Cardiac muscle cell (in vitro differentiated cells and primary cell): Measurements from ENCODE around the gene LIPA. TPM values are rescaled to one million over a fixed set of nuclear protein-coding genes. Genes with fewer than 3 reads are reported as not detected.

Experiments
- DNase-seq, 2 donors: peaks; one replicate each; pipeline versions ENCODE4 v3.0.0 to v3.0.0-alpha.2; 2010 to 2017; ENCODE audit warnings: low read depth in 1 of 2, low spot score in 1 of 2
- H3K27ac ChIP-seq: fragments of 200-600 bp; sonication (generic); 2 replicates; pipeline ENCODE4 v1.5.1; 2016
- H3K27me3 ChIP-seq: fragments of 200-600 bp; sonication (generic); 2 replicates; pipeline ENCODE4 v1.6.0; 2016; ENCODE audit warnings: control low read depth
- H3K36me3 ChIP-seq: fragments of 200-600 bp; sonication (generic); 2 replicates; pipeline ENCODE4 v1.5.1; 2016; ENCODE audit warnings: control low read depth
- H3K4me1 ChIP-seq: fragments of 200-600 bp; sonication (generic); 2 replicates; pipeline ENCODE4 v1.8.1; 2017; ENCODE audit warnings: low read depth, mild to moderate bottlenecking, mixed run types
- H3K4me3 ChIP-seq: fragments of 200-600 bp; sonication (generic); 2 replicates; pipeline ENCODE4 v1.5.1; 2016; ENCODE audit warnings: mild to moderate bottlenecking
- H3K9me3 ChIP-seq: fragments of 200-600 bp; sonication (generic); 2 replicates; pipeline ENCODE4 v1.5.1; 2017; ENCODE audit warnings: low read depth, mild to moderate bottlenecking, control low read depth
- polyA plus RNA-seq: library from polyadenylated mRNA; unstranded; fragments of >200 nt; fragmentation: Nextera tagmentation; extraction: Ambion mirVana; gene quantifications from 2 replicates; pipeline ENCODE4 v1.2.1, GENCODE V29; 2016
- total RNA-seq: library from RNA; depleted of rRNA; stranded (reverse); fragments of >200 nt; gene quantifications from 2 replicates; pipeline ENCODE4 v1.2.3, GENCODE V29; 2016
- TF ChIP-seq, protein P1 (sequence below): IDR thresholded peaks from 2 replicates; pipeline ENCODE4 v1.5.1; 2012; ENCODE audit warnings: low read depth, mild to moderate bottlenecking, low read length

LIPA gene
- total and polyA plus RNA-seq, 2 experiments from 2014 or later, result 6.8 to 12.3 TPM

DNA sequence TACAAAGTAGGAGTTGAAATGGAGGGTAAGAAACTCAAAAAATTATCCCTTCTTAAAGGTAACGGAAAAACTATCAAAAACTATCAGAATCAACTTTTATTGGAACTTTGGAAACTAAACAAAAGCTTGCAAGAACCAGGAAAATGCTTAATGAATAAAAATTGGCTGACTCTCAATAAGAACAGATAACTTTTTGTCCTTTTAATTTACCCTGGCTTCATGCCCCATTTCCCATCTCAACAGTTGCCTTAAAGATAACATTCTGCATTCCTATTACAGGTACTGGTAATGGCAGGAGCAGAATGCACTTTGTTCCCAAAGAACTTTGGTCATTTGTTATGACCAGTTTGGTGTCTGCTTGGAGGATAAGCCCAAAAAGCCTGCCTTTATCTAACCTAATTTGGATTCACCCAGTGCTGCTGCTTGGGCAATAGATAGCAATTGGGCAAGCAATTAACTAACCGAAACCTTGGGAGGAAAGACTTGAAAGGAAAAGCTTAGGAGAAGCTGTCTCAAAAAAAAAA is 62.3 kb downstream of the LIPA start:
- Histone ChIP-seq H3K27me3 (no peaks in the 10 kb centered on the region), H3K4me3 (no peak overlapping the region)
- TF ChIP-seq, protein P1, sequence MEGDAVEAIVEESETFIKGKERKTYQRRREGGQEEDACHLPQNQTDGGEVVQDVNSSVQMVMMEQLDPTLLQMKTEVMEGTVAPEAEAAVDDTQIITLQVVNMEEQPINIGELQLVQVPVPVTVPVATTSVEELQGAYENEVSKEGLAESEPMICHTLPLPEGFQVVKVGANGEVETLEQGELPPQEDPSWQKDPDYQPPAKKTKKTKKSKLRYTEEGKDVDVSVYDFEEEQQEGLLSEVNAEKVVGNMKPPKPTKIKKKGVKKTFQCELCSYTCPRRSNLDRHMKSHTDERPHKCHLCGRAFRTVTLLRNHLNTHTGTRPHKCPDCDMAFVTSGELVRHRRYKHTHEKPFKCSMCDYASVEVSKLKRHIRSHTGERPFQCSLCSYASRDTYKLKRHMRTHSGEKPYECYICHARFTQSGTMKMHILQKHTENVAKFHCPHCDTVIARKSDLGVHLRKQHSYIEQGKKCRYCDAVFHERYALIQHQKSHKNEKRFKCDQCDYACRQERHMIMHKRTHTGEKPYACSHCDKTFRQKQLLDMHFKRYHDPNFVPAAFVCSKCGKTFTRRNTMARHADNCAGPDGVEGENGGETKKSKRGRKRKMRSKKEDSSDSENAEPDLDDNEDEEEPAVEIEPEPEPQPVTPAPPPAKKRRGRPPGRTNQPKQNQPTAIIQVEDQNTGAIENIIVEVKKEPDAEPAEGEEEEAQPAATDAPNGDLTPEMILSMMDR, result no peak

DNA sequence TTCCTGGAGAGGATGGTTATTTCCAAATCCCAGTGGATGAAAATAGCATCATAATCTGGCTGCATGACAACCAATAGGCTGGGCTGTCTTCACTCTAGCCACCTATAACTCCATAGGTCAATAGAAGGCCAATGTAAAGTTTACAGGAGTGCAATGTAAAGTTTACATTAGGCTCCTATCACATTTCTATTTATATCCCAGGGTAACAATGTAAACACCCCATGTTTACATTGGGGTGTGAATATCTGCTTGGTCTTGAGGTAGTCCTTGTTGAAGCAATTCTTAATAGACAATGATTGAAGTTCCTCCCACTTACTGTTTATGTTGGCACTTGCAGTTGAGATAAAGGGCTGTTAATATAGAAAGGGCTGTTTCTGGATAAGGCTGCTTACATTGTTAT is 65.9 kb downstream of the LIPA start:
- Histone ChIP-seq H3K27ac (no peak overlapping the region), H3K4me1 (no peaks in the 10 kb centered on the region), H3K4me3 (no peak overlapping the region), H3K9me3 (no peaks in the 10 kb centered on the region), H3K36me3 (no peaks in the 10 kb centered on the region), H3K27me3 (no peaks in the 10 kb centered on the region)
- TF ChIP-seq, protein P1, result no peak
- no peak for DNase-seq

More for the DNA sequence above, 62.3 kb downstream of the LIPA start:
- no peak overlapping the region for H3K27ac ChIP-seq
- no peak for DNase-seq
- H3K9me3 ChIP-seq, result no peaks in the 10 kb centered on the region
- no peaks in the 10 kb centered on the region for H3K4me1 ChIP-seq
- no peaks in the 10 kb centered on the region for H3K36me3 ChIP-seq

DNA sequence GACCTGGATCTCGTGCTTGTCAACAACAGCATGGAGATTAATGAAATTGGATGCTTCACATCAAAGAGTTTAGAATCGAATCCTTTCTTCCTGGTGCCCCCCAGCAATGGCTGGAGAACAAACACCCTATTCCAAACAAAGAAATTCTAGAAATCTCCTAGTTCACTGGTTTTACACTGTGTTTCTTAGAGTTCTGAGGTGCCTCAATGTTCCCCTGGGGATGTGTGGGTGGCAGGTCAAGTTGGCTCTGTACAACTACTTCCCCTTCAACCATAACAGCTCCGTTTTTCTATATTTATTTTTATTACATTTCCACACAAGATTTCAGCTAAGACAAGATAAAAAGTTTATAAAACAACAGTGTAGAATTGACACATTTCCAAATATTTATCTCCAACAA is 66.9 kb downstream of the LIPA start:
- H3K27me3 ChIP-seq, result no peaks in the 10 kb centered on the region
- H3K4me1 ChIP-seq, result no peaks in the 10 kb centered on the region
- no peak overlapping the region for H3K4me3 ChIP-seq
- no peak for DNase-seq
- H3K27ac ChIP-seq, result no peak overlapping the region
- no peaks in the 10 kb centered on the region for H3K36me3 ChIP-seq
- no peaks in the 10 kb centered on the region for H3K9me3 ChIP-seq
- TF ChIP-seq, protein P1, result no peak

DNA sequence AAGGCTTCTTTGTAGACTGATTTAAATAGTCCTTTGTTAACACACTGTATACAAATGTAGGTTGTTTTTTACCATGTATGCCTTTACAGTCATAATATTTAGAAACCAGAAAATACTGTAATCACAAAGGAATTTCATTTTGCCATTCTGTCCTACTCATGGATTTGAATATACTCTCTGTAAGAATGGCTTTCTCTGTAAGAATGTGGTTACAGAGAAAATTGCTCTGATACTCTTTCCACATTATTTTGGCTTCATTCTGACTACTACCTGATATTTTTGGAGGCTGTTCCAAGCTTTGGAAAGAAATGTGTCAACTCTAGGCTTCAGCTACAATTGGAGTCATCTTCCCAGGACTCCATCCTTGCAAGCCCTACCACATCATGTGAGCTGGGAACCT is 68.0 kb downstream of the LIPA start:
- TF ChIP-seq, protein P1, result no peak
- no peak for DNase-seq
- Histone ChIP-seq H3K9me3 (no peaks in the 10 kb centered on the region), H3K27ac (no peak overlapping the region), H3K36me3 (no peaks in the 10 kb centered on the region), H3K27me3 (no peaks in the 10 kb centered on the region), H3K4me1 (no peaks in the 10 kb centered on the region), H3K4me3 (no peak overlapping the region)

DNA sequence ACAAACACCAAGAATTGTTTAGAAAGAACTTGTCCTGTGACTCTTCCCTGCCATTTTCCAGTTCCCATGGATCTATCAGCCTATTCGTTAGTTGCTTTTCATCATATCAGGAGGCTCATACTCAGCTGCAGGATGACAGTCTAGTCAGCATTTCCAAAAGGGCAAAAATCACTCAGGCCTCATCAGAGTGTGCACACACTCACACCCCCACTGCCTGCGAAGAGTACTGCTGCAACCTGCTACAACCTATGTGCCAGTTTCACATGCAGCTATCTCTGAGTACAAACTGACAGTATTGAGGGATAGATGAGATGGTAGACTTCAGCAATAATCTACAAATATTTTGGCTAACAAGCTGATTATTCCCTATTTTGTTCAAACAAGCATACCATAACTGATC is 68.7 kb downstream of the LIPA start:
- Histone ChIP-seq H3K36me3 (no peaks in the 10 kb centered on the region), H3K4me1 (no peaks in the 10 kb centered on the region), H3K4me3 (no peak overlapping the region), H3K27ac (no peak overlapping the region), H3K9me3 (no peaks in the 10 kb centered on the region), H3K27me3 (no peaks in the 10 kb centered on the region)
- TF ChIP-seq, protein P1, result no peak
- DNase-seq, result no peak

DNA sequence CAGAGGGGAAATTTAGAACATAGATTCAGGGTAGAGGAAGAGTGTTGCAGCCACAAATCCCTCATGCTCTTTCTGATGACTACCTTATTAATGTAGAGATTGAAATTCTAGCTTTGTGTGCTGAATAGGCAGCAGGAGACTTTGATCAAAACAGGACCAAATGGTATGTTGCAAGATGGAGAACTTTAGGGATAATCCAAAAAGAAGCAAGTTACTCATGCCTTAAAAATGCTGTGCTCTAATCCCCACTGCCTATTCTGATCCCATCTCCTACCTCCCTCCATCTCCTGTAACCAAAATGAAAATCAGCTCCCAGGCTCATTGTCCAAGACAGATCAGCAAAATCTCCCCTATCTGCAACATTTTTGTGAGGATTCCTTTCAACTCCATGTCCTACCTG is 75.8 kb downstream of the LIPA start:
- Histone ChIP-seq H3K4me1 (no peaks in the 10 kb centered on the region), H3K27me3 (no peaks in the 10 kb centered on the region), H3K4me3 (no peak overlapping the region), H3K36me3 (no peaks in the 10 kb centered on the region), H3K9me3 (no peaks in the 10 kb centered on the region), H3K27ac (no peak overlapping the region)
- no peak for DNase-seq
- TF ChIP-seq, protein P1, result no peak
